ENCODE data around the gene TIPRL.

Gene TIPRL

GRCh38 chr1:168246506-168246905 is 67.7 kb downstream of the TIPRL start:
- TF ChIP-seq BHLHE40 (IDR thresholded peaks at IDR 0.05; ENCODE audit: borderline replicate concordance) (no peak), L3MBTL2 (conservative IDR thresholded peaks at IDR 0.05) (no peak), FOXK2 (IDR thresholded peaks at IDR 0.05) (no peak), HDGF (IDR thresholded peaks at IDR 0.05; ENCODE audit: borderline replicate concordance) (no peak), PKNOX1 (IDR thresholded peaks at IDR 0.05) (no peak), TARDBP (IDR thresholded peaks at IDR 0.05) (no peak), FOXA1 (IDR thresholded peaks at IDR 0.05) (no peak), ZNF384 (IDR thresholded peaks at IDR 0.05) (no peak), SUZ12 (IDR thresholded peaks at IDR 0.05) (no peak), SP1 (IDR thresholded peaks at IDR 0.05) (no peak), FOXM1 (IDR thresholded peaks at IDR 0.05; ENCODE audit: borderline replicate concordance) (no peak), ARNT (IDR thresholded peaks at IDR 0.05) (no peak), ELF4 (IDR thresholded peaks at IDR 0.05) (no peak), CTBP1 (IDR thresholded peaks at IDR 0.05; ENCODE audit: borderline replicate concordance) (no peak), NFRKB (IDR thresholded peaks at IDR 0.05) (no peak), LEF1 (IDR thresholded peaks at IDR 0.05; ENCODE audit: borderline replicate concordance) (no peak)
- DNase-seq (ENCODE audit: extremely low spot score), result no peak
- POLR2A ChIA-PET, result no interaction called here
- CTCF ChIA-PET, result interaction anchor here (1.1 to 1.9 kb wide), 3 partner anchors 9 to 164 kb away, joined by 4 to 9 read pairs (median 5); no protein-coding TSS in a partner anchor

All from HEK293T (cell line).